Upper lobe of left lung (tissue), 6 donors: ENCODE results near the gene PROSER1. TPM values are rescaled to one million over a fixed set of nuclear protein-coding genes. Genes with fewer than 3 reads are reported as not detected.

Experiments
- ATAC-seq, 2 donors: fragments of 200-7000 bp; cut with Tn5 transposase; one replicate each; pipeline ENCODE4 v1.9.1; 2022; ENCODE audit warnings: mild to moderate bottlenecking in 2 of 2, moderate library complexity in 2 of 2; ENCODE audit not compliant: low FRiP score in 2 of 2
- DNase-seq, 2 donors: peaks; one replicate each; pipeline ENCODE4 v3.0.0-alpha.2; 2019 to 2020
- H3K27ac ChIP-seq, 4 donors: fragments of 200-600 bp; sonication (generic); one replicate each; pipeline ENCODE4 v1.5.1; 2016 to 2019
- H3K27me3 ChIP-seq, 4 donors: fragments of 200-600 bp; sonication (generic); one replicate each; pipeline ENCODE4 v1.5.1; 2017 to 2019
- H3K36me3 ChIP-seq, 4 donors: fragments of 200-600 bp; sonication (generic); one replicate each; pipeline ENCODE4 v1.5.1; 2016 to 2019
- H3K4me1 ChIP-seq, 4 donors: fragments of 200-600 bp; sonication (generic); one replicate each; pipeline ENCODE4 v1.5.1; 2018 to 2019
- H3K4me3 ChIP-seq, 4 donors: fragments of 200-600 bp; sonication (generic); one replicate each; pipeline ENCODE4 v1.5.1; 2017 to 2019; ENCODE audit warnings: mild to moderate bottlenecking in 2 of 4, moderate library complexity in 1 of 4
- H3K9me3 ChIP-seq, 4 donors: fragments of 200-600 bp; sonication (generic); one replicate each; pipeline ENCODE4 v1.5.1; 2018 to 2019
- EP300 ChIP-seq, 4 donors: sonication (generic); formaldehyde crosslinking; IDR thresholded peaks; one replicate each; pipeline ENCODE4 v1.5.1; 2017; ENCODE audit warnings: antibody characterized with exemption in 4 of 4, control low read depth in 2 of 4
- POLR2A ChIP-seq, 4 donors: fragments of 450-650 bp; IDR thresholded peaks; one replicate each; pipeline ENCODE4 v1.5.1; 2016 to 2017; ENCODE audit warnings: antibody characterized with exemption in 4 of 4, mild to moderate bottlenecking in 2 of 4
- POLR2AphosphoS5 ChIP-seq, 2 donors: sonication (generic); formaldehyde crosslinking; IDR thresholded peaks; one replicate each; pipeline ENCODE4 v1.5.1; 2017; ENCODE audit warnings: antibody characterized with exemption in 2 of 2
- WGBS, 2 donors: methylation state at CpG; one replicate each; pipeline ENCODE4 v1.1.5; 2017 to 2018; 5-methylcytosine and 5-hydroxymethylcytosine counted together
- total RNA-seq, 6 donors: library from RNA; depleted of rRNA in 4 of 6; stranded (reverse); fragments of >200 nt in 4 of 6; gene quantifications; one replicate each; pipeline versions ENCODE4 v1.1.0 to v1.2.1, GENCODE V29; 2016 to 2021
- TF ChIP-seq, protein P1 (sequence below), 6 experiments: fragments of 450-650 bp in 4 of 6; fragments of 200-600 bp in 2 of 6; sonication (generic) in 2 of 6; IDR thresholded peaks; one replicate each; pipeline ENCODE4 v1.5.1; 2016 to 2019; ENCODE audit warnings: antibody characterized with exemption in 6 of 6
- donor health status: DM: no; HTN: no; CAD: no; lungs with moderate emphysema.
- donor health status: DM: no; HTN: yes; CAD: no; lungs with severe emphysema.

PROSER1 gene
- total RNA-seq, 6 donors from 2014 or later = 10.5 to 59.5 (median 28.4) TPM

DNA sequence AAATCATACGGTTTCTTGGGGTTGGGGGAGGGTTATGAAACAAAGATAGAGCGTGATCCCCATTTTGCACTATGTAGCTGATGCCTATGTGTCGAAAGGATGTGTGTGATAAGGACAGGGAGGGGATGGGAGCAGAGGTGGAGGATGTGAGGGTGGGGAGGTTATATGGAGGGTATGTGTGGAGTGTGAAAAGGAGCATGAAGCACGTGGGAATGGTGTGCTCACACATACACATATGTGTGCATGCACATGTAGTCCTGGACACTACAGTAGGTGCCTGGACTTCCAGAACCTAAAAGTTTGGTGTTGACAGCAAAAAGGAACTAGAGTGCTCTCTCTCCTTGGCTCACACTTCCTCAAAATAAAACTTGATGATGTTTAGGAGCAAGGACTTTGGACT lies 72.6 kb downstream of the PROSER1 start:
- peaks cover 0 to 5% (median 0%) of the 10 kb centered on the region in 4 donors for H3K9me3 ChIP-seq
- WGBS, 2 donors = 77 to 84% methylated on average over 4 of the region's 4 CpGs
- no peaks in the 10 kb centered on the region for H3K4me1 ChIP-seq
- no peak for DNase-seq
- H3K27me3 ChIP-seq = no peaks in the 10 kb centered on the region
- ATAC-seq = no peak
- TF ChIP-seq, protein P1, sequence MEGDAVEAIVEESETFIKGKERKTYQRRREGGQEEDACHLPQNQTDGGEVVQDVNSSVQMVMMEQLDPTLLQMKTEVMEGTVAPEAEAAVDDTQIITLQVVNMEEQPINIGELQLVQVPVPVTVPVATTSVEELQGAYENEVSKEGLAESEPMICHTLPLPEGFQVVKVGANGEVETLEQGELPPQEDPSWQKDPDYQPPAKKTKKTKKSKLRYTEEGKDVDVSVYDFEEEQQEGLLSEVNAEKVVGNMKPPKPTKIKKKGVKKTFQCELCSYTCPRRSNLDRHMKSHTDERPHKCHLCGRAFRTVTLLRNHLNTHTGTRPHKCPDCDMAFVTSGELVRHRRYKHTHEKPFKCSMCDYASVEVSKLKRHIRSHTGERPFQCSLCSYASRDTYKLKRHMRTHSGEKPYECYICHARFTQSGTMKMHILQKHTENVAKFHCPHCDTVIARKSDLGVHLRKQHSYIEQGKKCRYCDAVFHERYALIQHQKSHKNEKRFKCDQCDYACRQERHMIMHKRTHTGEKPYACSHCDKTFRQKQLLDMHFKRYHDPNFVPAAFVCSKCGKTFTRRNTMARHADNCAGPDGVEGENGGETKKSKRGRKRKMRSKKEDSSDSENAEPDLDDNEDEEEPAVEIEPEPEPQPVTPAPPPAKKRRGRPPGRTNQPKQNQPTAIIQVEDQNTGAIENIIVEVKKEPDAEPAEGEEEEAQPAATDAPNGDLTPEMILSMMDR (IDR thresholded peaks at IDR 0.05) = no peak
- TF ChIP-seq EP300 (IDR thresholded peaks at IDR 0.05) (no peak), POLR2A (IDR thresholded peaks at IDR 0.05) (no peak)
- no peaks in the 10 kb centered on the region for H3K36me3 ChIP-seq
- no peak overlapping the region for H3K4me3 ChIP-seq
- no peak overlapping the region for H3K27ac ChIP-seq

DNA sequence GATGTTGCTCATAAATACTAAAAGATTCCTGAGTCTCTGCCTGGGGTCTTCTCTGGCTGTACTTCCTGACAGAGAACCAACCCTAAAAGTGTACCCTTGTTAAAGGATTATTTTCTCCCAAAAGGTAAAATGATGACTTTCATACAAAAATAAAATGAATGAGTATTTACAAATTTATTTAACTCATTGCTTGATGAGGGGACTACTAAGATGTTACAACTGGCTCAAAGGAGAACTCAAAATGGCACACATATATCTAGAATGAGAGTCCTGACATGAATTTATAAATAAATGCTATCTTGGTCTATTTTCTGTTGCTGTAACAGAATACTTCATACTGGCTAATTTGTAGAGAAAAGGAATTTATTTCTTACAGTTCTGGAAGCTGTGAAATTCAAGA lies 77.7 kb downstream of the PROSER1 start:
- Histone ChIP-seq H3K36me3 (no peaks in the 10 kb centered on the region), H3K4me1 (no peaks in the 10 kb centered on the region), H3K4me3 (no peak overlapping the region), H3K9me3 (peaks cover 0 to 7% (median 0%) of the 10 kb centered on the region in 4 donors), H3K27ac (no peak overlapping the region), H3K27me3 (no peaks in the 10 kb centered on the region)
- ATAC-seq = no peak
- TF ChIP-seq POLR2AphosphoS5 (IDR thresholded peaks at IDR 0.05) (no peak), POLR2A (IDR thresholded peaks at IDR 0.05) (no peak), EP300 (IDR thresholded peaks at IDR 0.05) (no peak)
- TF ChIP-seq, protein P1 (IDR thresholded peaks at IDR 0.05) = no peak
- no peak for DNase-seq

Other genes with a start within 250 kb of the PROSER1 start
- gene STOML3, start 47.3 kb downstream of the PROSER1 start, total RNA-seq = 10 to 100 TPM in 1 of 6 donors, 1 to 10 TPM in 4, under 1 TPM in 1; 0.14 to 10.8 (median 1.6) TPM
- gene NHLRC3, start 367 bp upstream of the PROSER1 start, total RNA-seq = 10 to 100 TPM; 19.5 to 35.6 (median 30.1) TPM